ENCODE measurements around the gene NHSL2. TPM values are rescaled to one million over a fixed set of nuclear protein-coding genes. Genes with fewer than 3 reads are reported as not detected.

The NHSL2 gene
- total RNA-seq, 1 experiment from 2014 or later, result 0.20 TPM

DNA sequence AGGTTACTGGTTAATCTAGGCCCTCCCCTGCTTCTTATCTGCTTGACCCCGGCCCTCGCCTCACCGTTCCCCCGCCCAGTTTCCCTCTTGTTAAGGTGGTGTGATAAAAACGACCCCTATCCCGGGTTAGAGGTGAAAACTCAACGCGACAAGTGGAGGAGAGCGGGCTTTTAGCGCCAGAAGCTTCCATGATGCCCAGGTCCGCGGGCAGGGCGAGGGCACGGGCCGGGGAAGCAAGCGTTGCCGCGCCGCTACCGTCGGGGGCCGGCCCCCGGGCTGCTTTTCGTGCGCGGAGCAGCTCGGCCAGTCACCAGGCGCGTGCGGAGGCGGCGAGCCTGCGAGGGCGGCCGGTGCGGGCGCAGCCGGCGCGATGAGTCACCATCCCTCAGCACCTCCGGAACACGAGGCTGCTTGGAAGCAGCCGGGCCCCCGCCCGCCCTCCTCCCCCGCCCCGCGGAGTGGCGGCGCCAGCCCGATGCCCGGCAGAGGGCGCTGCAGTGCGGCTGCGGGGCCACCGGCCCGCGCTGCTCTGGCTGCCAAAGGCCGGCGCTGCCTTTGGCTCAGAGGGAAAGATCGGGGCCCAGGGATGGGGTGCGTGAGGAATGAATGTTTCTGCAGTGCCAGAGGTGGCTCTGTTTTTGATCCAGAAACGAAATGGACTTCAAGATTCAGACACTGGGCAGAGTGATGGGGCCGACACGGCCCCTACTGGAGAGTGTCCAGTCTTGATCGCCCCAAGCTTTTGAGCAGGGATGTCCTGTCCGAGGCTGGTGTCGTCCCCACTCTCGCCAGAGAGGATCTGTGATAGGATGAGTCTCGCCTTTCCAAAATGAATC lies 107.8 kb downstream of the NHSL2 start:
- DNase-seq (ENCODE audit: low read depth), result peak; percentile 88

GRCh38 chrX:72019487-72019886 lies 108.8 kb downstream of the NHSL2 start:
- no peak for DNase-seq (ENCODE audit: low read depth)

DNA sequence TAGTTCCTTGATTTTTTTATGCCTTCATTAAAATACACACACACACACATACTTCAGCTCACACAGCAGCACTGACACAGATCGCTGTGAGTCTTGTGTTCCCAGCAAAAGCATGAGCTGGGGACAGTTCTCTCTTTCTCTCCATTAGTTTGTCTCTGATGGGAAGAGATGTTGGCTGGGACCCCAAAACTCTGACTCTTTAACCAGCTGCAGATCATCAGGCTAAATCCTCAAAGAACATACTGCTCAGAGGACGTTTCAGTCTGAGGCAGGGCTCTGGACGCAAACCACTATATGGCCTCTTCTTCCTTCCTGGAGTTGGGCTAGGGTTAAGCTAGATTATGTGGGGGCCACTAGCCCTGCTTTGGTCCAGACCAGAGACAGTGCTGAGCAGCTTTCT lies 109.6 kb downstream of the NHSL2 start:
- DNase-seq (ENCODE audit: low read depth), result no peak

- no peak for DNase-seq (ENCODE audit: low read depth)
Measured at GRCh38 chrX:72020788-72021187, 110.1 kb downstream of the NHSL2 start.

DNA sequence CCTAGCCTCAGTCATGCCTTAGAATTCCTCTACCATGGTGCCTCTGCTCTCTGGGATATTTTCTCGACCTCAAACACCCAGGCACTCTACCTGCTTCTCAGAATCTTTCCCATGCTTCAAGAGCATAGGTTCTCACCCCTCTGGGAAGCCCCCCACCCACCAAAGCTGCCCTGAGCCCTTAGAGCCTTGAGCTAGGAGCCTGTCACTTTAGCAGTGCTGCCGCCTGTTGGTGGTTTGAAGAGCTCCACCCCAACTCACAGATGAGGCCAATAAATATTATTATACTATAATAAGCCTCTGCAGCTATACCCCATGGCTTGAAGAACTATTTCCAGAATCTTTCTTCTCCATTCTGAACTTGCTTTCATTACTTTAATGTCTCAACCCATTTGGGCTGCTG lies 111.3 kb downstream of the NHSL2 start:
- DNase-seq (ENCODE audit: low read depth), result peak; percentile 30

GRCh38 chrX:72023071-72023470 lies 112.4 kb downstream of the NHSL2 start:
- no peak for DNase-seq (ENCODE audit: low read depth)

DNA sequence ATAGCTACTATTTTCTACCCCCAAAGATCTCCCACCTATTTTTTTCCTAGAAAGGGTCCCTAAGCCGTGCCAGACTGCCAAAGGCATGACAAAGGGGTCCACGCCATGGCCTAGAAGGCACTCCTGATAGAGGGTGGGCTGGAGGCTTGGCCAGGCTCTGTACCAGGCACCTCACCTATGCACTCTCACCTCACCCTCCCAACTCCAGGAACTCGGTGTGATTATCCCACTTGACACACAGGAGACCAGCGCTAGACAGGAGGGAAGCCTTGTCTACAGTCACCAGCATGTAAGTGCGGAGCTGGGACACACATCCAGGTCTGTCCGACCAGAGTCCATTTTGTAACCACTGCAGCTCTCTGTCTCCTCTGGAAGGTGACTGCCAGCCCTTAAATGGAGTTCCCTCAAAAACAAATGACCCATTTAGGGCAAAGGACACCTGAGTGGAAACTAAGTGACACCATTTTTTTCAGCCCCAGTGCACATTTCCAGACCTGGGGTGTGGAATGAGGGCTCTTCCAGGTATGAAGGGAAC lies 114.7 kb downstream of the NHSL2 start:
- no peak for DNase-seq (ENCODE audit: low read depth)

GRCh38 chrX:72026341-72027023 lies 115.8 kb downstream of the NHSL2 start:
- DNase-seq (ENCODE audit: low read depth), result peak; percentile 24

DNA sequence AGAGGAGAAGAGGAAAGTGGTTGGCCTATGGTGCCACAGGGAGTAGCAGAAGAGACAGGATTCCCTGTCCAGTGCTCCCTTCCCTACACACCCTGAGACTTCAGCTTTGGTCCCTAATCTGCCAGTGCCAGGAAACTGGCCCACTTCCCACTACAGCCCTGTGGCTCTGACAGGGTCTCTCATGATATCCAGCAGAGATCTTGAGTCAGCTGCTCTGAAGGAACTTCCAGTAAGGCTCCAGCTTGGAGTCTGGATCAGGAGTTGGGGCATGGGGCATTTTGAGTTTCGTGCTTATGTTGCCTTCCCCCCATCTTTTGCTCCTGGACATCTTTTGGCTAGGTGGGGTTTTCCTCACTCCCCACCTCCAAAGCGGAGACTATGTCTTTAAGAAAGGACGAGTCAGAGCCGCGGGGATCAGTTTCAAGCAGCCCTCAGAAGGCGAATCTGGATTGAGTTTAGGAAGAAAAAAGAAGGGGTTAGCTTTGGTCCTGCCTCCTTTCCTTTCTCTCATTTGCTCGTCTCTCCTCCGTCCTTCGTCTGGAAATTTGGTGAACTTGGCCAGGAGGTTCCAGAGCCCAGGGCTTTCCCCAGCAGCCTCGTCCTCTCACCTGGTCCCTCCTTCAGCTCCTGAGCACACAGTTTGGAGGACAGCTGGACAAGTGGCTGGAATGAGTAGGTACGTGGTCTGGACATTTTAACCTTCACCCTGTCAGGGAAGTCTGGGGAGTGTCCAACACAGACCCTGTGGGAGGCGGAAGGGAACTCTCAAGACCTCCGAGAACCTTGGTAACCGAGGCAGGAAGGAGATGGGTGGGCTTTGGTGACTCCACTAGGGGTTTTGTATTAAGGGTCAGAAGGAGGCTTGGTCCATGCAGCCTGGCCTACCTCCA lies 116.6 kb downstream of the NHSL2 start:
- no peak for DNase-seq (ENCODE audit: low read depth)

GRCh38 chrX:72027914-72028307 lies 117.3 kb downstream of the NHSL2 start:
- DNase-seq (ENCODE audit: low read depth), result no peak

DNA sequence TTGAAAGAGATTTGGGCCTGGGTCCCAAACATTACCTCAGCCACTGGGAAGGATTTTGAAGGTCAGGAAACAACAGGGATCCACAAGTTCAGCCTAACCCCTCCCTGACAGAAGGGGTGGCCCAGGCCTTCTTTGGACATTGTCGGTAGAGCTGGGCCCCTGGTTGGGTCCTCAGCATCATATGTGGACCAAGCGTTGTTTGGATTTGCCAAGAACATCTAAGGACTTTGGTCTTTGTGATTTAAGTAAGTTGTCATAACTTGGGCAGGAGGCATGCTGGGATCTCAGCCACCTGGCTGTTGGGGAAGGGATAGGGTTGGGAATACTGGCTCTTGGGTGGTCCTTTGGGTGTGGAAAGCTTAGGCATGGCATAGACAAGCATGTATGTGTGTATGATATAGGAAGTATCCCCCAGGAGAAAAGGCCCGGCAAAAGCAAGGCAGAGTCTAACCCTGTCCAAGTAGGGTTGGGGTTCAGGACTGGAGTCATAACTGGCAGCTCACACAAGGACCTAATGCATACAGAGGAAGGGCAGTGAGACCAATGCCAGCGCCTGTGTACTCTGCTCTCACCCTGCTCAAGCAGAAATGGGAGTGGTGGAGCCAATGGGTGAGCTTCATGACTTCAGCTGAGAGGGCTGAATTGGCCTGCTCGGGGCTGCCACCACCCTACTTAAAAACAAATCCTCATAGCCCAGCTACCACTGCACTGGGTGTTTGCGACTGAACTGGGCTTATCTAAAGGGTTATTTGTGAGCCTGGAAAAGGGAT lies 118.2 kb downstream of the NHSL2 start:
- peak; percentile 9 for DNase-seq (ENCODE audit: low read depth)

DNA sequence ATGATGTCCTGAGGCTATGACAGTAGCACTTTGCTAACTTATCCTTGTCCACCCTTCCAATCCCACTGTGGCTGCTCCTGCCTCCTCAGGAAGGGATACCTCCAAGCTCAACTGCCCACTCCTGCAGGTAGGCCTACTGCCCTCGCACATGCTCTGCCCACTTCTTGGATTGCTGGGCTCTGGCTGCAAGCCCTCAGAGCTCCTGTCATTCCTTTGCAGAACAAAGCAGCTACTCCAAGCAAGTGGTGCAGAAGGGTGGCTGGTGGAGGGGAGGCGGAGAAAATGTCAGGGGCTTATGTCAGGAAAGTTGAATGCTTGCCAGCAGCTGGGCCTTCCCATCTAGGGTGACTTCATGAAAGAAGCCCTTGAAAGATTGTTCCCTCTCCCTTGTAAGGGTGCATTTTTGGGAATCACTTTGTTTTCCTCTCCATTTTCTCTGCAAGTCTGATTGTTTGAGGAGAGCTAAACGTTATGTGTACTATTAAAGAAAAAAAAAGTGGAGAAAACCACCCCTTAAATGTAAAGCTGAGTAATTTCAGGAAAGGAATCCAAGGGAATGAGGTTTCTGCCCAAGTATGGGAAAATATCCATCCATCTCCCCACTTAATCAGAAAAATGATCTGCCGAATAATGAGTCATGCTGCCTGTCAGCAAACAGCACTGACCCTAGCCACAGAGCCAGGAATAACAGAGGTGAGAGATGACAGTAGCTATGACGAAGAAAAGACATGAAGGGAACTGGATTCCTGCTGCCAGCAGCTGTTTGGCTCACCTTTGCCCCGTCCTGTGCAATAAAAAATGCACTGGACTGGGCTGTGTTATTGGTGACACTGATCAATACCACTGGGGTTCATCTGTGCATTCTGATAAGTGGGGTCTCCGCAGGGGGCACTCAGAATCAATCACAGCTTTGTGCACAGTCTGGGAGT lies 119.1 kb downstream of the NHSL2 start:
- DNase-seq (ENCODE audit: low read depth), result peak; percentile 94

DNA sequence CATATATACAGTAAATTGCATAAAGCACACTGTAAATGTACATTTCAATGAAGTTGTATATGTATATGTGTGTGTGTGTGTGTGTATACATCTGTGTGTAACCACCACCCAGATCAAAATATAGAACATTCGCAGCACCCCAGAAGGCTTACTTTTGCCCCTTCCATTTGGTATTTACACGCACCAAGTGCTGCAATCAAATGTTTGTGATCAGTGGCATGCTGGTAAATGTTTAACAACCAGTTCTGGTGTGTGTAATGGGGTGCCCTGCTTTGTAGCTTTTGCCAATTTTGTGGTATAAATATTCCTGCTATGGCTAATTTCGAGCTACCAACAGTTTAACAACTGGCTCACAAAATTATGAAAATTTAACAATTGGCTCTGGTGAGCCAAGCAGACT lies 119.8 kb downstream of the NHSL2 start:
- no peak for DNase-seq (ENCODE audit: low read depth)

GRCh38 chrX:72031118-72031517 lies 120.5 kb downstream of the NHSL2 start:
- DNase-seq (ENCODE audit: low read depth), result no peak

DNA sequence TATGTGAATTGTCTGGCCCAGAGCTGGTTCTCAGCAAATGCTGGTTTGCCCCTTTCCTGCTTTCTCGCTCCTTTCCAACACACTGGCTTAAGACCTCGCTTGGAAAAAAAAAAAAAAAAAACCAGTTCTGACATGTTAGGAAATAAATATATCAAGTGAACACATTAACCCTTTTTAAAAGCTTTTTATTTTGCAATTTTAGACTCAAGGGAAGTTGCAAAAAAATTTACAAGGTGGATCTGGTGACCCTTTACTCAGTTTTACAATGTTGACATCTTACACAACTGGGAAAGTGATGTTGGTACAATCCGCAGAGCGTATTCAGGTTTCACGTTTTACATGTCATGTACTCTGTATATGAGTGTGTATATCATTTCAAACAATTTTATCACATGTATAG lies 121.0 kb downstream of the NHSL2 start:
- DNase-seq (ENCODE audit: low read depth), result no peak

DNA sequence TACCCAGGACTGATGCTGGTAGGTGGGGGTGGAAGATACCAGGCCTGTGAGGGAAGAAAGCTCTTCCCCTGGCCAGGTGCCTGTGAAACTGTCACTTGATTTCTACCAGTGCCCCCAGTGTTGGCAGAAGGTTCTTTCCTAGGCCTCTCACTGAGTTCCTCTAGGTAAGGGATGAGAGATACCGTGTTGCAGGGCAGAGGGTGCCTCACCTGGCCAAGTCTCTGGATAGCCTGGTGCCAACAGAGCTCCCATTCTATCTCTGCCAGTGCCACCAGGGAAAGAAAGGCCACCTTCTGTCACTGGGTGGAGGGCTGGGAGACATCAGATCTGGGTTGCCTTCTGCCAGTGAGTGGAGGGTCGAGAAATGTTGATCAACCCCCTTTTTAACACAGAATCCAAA lies 127.0 kb downstream of the NHSL2 start:
- DNase-seq (ENCODE audit: low read depth), result no peak

GRCh38 chrX:72038016-72038415 lies 127.4 kb downstream of the NHSL2 start:
- no peak for DNase-seq (ENCODE audit: low read depth)

DNA sequence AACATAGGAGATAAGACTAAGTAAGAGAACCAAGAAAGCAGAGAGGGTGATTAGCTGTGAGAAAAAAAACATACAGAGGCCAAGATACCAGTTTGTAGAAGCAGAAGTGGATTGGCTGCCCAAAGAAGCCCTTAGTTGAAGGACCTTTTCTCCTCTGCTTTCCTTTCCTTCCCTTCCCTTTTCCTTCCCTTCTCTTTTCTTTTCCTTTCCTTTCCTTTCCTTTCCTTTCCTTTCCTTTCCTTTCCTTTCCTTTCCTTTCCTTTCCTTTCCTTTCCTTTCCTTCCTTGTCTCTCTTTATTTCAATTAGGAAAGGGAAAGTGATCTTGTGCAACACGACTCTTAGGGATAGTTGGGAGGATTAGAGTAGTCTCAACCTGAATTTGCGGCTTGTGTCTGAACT lies 128.2 kb downstream of the NHSL2 start:
- no peak for DNase-seq (ENCODE audit: low read depth)

GRCh38 chrX:72040506-72040905 lies 129.9 kb downstream of the NHSL2 start:
- no peak for DNase-seq (ENCODE audit: low read depth)

DNA sequence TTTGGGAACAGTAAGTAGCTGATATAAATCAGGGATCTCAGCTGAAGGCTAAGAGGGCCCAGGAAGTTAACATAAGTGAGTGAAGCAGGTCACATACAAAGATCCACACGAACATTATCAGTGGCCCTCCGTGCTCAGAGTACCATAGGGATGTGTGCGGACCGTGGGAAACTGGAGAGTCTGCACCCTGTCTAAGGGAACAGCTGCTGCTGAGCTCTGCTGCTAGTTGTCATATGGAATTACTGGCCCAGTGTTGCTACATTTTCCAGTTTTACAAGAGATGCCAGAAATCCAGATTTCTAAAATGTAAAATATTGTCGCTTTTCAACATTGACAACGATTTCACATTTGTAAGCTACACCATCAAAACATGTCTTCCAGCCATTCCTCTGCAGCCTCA lies 130.5 kb downstream of the NHSL2 start:
- no peak for DNase-seq (ENCODE audit: low read depth)

All from M059J (cell line).